ENCODE results near the gene PTPDC1. TPM values are rescaled to one million over a fixed set of nuclear protein-coding genes. Genes with fewer than 3 reads are reported as not detected.

Gene PTPDC1
- total and polyA plus RNA-seq, 2 donors (not counting 1 experiment from before 2014, with no cell fraction given), result 3.7 to 9.8 TPM

GRCh38 chr9:94110821-94111252, 26.6 kb downstream of the PTPDC1 start:
- no peaks in the 10 kb centered on the region for H3K36me3 ChIP-seq (replicated peaks in 1 of 2; ENCODE audit: control extremely low read depth in 1 of 2, control insufficient read depth in 1 of 2, extremely low read depth in 1 of 2, insufficient read depth in 2 of 2, low read length in 1 of 2)
- H4K20me1 ChIP-seq (ENCODE audit: control insufficient read depth, insufficient read depth, low read length, poor library complexity, severe bottlenecking), result no peaks in the 10 kb centered on the region
- Mint-ChIP-seq H3K4me1 (no peaks in the 10 kb centered on the region), H3K9me3 (ENCODE audit: insufficient read depth) (peaks cover 2% of the 10 kb centered on the region), H3K4me3 (no peak overlapping the region), H3K27me3 (no peaks in the 10 kb centered on the region), H3K27ac (no peak overlapping the region)
- H3K4me3 ChIP-seq (ENCODE audit: control extremely low read depth in 1 of 5, extremely low read depth in 1 of 5, insufficient read depth in 1 of 5, low read depth in 2 of 5, low read length in 4 of 5), result no peak overlapping the region
- no peaks in the 10 kb centered on the region for H3K27me3 ChIP-seq (replicated peaks in 1 of 4; ENCODE audit: control extremely low read depth in 1 of 4, control insufficient read depth in 3 of 4, insufficient read depth in 4 of 4, low read length in 3 of 4)
- no peaks in the 10 kb centered on the region for H3K79me2 ChIP-seq (ENCODE audit: control insufficient read depth, insufficient read depth, low read length)
- ChIA-PET CTCF (interaction anchor here (1.0 kb wide), 1 partner anchor 103 kb away, joined by 5 read pairs; no protein-coding TSS in a partner anchor), POLR2A (no interaction called here)
- H2AFZ ChIP-seq (ENCODE audit: insufficient read depth, low read depth, low read length, poor library complexity, severe bottlenecking), result no peak overlapping the region
- H3K4me1 ChIP-seq (ENCODE audit: control insufficient read depth in 2 of 2, insufficient read depth in 2 of 2, low read length in 2 of 2), result no peaks in the 10 kb centered on the region
- TF ChIP-seq CTCF (IDR thresholded peaks at IDR 0.05) (no peak), EZH2 (IDR thresholded peaks at IDR 0.05; ENCODE audit: borderline replicate concordance, insufficient read depth, low read depth, low read length, poor library complexity, severe bottlenecking) (no peak)
- WGBS (ENCODE audit: insufficient coverage), result 100% methylated on average over 1 of the region's 3 CpGs
- no peaks in the 10 kb centered on the region for H3K9me3 ChIP-seq (ENCODE audit: control extremely low read depth in 1 of 3, control insufficient read depth in 2 of 3, insufficient read depth in 1 of 3, low read length in 2 of 3)
- no peak overlapping the region for H3K4me2 ChIP-seq (replicated peaks; ENCODE audit: low read depth, low read length, poor library complexity, severe bottlenecking)
- intact Hi-C loops (cut with micrococcal nuclease), result no loop called here
- DNase-seq (no peak), ATAC-seq (ENCODE audit: low read depth) (no peak)
- H3K27ac ChIP-seq (ENCODE audit: low read length in 2 of 2), result no peak overlapping the region
- H3K9ac ChIP-seq (ENCODE audit: low read length), result no peak overlapping the region

GRCh38 chr9:94111446-94111845, 27.2 kb downstream of the PTPDC1 start:
- no peak overlapping the region for H3K27ac ChIP-seq (ENCODE audit: low read length in 2 of 2)
- DNase-seq, result no peak
- no peaks in the 10 kb centered on the region for H4K20me1 ChIP-seq (ENCODE audit: control insufficient read depth, insufficient read depth, low read length, poor library complexity, severe bottlenecking)
- no peak overlapping the region for H3K27ac Mint-ChIP-seq
- ATAC-seq (ENCODE audit: low read depth), result no peak
- WGBS (ENCODE audit: insufficient coverage), result no CpG with 5 or more reads among the region's 2 CpGs
- ChIA-PET CTCF (interaction anchor here (1.0 kb wide), 1 partner anchor 102 kb away, joined by 5 read pairs; no protein-coding TSS in a partner anchor), POLR2A (no interaction called here)
- H3K4me3 Mint-ChIP-seq, result no peak overlapping the region
- H3K9ac ChIP-seq (ENCODE audit: low read length), result no peak overlapping the region
- no peaks in the 10 kb centered on the region for H3K4me1 Mint-ChIP-seq
- no peaks in the 10 kb centered on the region for H3K9me3 ChIP-seq (ENCODE audit: control extremely low read depth in 1 of 3, control insufficient read depth in 2 of 3, insufficient read depth in 1 of 3, low read length in 2 of 3)
- TF ChIP-seq CTCF (IDR thresholded peaks at IDR 0.05) (no peak), EZH2 (IDR thresholded peaks at IDR 0.05; ENCODE audit: borderline replicate concordance, insufficient read depth, low read depth, low read length, poor library complexity, severe bottlenecking) (no peak)
- H3K4me3 ChIP-seq (ENCODE audit: control extremely low read depth in 1 of 5, extremely low read depth in 1 of 5, insufficient read depth in 1 of 5, low read depth in 2 of 5, low read length in 4 of 5), result no peak overlapping the region
- no peak overlapping the region for H2AFZ ChIP-seq (ENCODE audit: insufficient read depth, low read depth, low read length, poor library complexity, severe bottlenecking)
- H3K27me3 ChIP-seq (replicated peaks in 1 of 4; ENCODE audit: control extremely low read depth in 1 of 4, control insufficient read depth in 3 of 4, insufficient read depth in 4 of 4, low read length in 3 of 4), result no peaks in the 10 kb centered on the region
- H3K4me1 ChIP-seq (ENCODE audit: control insufficient read depth in 2 of 2, insufficient read depth in 2 of 2, low read length in 2 of 2), result no peaks in the 10 kb centered on the region
- no peak overlapping the region for H3K4me2 ChIP-seq (replicated peaks; ENCODE audit: low read depth, low read length, poor library complexity, severe bottlenecking)
- intact Hi-C loops (cut with micrococcal nuclease), result no loop called here
- peaks cover 2% of the 10 kb centered on the region for H3K9me3 Mint-ChIP-seq (ENCODE audit: insufficient read depth)
- no peaks in the 10 kb centered on the region for H3K36me3 ChIP-seq (replicated peaks in 1 of 2; ENCODE audit: control extremely low read depth in 1 of 2, control insufficient read depth in 1 of 2, extremely low read depth in 1 of 2, insufficient read depth in 2 of 2, low read length in 1 of 2)
- no peaks in the 10 kb centered on the region for H3K27me3 Mint-ChIP-seq
- no peaks in the 10 kb centered on the region for H3K79me2 ChIP-seq (ENCODE audit: control insufficient read depth, insufficient read depth, low read length)
